RCC 7860 (cell line): ENCODE results near the gene GHRHR.

Experiments
- DNase-seq: peaks from one replicate; pipeline ENCODE4 v3.0.0-alpha.2; 2015; ENCODE audit warnings: low spot score
- FAIRE-seq: peaks from 2 replicates; lab custom pipeline; 2012; peaks lifted over from hg19 to GRCh38; lab: Jason Lieb, UNC

Gene GHRHR

GRCh38 chr7:30963842-30964241 lies at the start of gene GHRHR:
Gene GHRHR, plus strand, starts transcription at chr7:30963953. Its CDS starts 116 bp downstream, at chr7:30964069.
- DNase-seq (no peak), FAIRE-seq (no peak)

GRCh38 chr7:30914596-30914995 lies 49.2 kb upstream of the GHRHR start:
- DNase-seq (peak; percentile 84), FAIRE-seq (peak; percentile 17)

GRCh38 chr7:30915005-30915601 lies 48.6 kb upstream of the GHRHR start:
- no peak for FAIRE-seq
- DNase-seq, result no peak

DNA sequence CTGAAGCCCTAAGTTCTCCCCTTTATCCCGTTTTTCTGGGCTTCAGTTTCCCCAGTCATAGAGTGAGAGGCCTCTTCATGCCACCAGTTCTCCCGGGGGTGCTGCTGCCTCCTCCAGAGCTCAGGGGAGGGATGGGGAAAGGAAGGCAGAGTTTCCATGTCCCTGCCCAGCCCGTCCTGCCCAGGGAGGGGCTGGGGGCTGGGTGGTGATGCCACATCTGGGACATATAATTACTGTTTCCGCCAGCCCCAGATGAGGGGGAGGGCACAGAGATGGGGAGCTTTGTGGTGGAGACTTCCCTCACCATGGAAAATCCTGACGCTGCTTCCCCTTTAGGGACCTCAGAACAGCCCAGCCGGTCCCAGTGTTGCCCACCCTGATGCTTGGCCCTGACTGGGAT lies 48.0 kb upstream of the GHRHR start:
- DNase-seq (no peak), FAIRE-seq (no peak)

GRCh38 chr7:30916255-30916654 lies 47.5 kb upstream of the GHRHR start:
- no peak for DNase-seq
- no peak for FAIRE-seq

GRCh38 chr7:30916767-30917166 lies 47.0 kb upstream of the GHRHR start:
- FAIRE-seq (no peak), DNase-seq (no peak)

DNA sequence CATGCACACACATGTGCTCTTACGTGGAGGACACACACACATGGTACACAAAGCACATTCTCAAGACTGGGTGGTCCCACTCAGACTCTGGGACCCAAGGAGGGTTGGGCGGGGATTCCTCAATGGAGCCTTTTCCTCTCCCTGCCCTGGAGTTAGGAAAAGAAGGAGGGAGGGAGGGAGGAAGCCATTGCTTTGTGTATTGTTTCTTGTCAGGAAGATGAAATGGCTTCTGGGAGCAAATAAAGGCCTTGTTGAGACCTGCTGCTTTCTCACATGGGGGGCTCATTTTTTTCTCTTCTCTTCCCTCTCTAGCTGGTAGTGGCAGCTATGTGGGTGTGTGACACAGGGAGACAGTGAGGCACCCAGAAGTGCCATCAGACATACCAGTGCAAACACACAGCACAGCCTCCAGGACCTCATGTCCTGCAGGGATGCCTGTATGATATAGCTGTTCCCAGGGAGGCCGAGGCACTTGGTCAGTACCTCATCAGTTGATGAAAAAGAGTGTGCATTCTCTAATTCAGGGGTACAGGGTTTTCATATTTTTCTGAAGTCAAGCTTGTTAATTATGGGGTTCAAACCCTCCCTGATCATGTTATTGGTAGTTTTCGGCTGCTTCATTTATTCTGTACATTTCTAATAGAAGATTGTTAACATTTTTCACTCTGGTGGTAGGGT lies 46.4 kb upstream of the GHRHR start:
- no peak for FAIRE-seq

DNA sequence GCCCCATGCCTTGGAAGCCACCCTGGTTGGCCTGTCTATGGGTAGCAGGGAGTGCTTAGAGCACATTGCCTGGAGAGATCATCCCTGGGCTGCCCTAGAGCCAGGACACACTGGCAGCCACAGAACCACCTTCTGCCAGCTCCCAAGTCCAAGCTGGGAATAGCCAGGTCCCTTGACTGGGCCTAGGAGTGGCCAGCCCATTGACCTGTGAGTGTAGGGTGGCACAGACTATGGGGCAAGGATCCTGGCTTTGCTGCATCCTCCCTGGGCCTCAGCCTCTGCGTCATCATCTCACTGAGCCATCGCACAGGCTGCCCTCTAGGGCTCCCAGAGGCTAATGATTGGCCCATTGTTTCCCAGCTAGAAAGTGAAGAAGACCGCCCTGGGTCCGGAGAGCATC lies 45.1 kb upstream of the GHRHR start:
- FAIRE-seq (no peak), DNase-seq (no peak)

More for the DNA sequence above, 46.4 kb upstream of the GHRHR start:
- no peak for DNase-seq

DNA sequence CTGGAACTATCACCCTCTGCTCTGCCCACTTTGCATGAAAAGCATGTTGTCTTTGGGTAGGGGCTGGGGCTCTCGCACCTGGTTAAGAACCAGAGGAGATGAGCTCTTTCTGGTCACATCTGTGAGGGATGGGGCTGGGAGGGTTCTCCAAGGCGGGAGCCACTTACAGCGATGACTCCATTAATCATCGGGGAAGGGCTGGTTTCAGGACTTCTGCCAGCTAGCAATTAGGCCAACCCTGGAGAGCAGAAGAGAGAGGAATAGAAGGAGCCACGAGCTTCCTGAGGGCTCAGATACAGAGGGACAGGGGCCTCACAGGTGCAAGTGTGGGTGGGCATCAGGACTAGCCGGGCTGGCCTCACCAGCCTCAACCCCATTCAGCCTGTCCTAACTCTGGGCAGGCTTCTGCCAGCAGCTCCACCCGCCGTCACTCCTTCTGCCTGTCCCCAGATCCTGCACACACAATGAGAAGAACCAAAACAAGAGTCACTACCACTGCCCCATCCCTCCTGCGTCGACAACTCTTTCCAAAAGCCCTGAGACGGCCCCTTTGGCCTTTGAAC lies 43.7 kb upstream of the GHRHR start:
- no peak for FAIRE-seq

DNA sequence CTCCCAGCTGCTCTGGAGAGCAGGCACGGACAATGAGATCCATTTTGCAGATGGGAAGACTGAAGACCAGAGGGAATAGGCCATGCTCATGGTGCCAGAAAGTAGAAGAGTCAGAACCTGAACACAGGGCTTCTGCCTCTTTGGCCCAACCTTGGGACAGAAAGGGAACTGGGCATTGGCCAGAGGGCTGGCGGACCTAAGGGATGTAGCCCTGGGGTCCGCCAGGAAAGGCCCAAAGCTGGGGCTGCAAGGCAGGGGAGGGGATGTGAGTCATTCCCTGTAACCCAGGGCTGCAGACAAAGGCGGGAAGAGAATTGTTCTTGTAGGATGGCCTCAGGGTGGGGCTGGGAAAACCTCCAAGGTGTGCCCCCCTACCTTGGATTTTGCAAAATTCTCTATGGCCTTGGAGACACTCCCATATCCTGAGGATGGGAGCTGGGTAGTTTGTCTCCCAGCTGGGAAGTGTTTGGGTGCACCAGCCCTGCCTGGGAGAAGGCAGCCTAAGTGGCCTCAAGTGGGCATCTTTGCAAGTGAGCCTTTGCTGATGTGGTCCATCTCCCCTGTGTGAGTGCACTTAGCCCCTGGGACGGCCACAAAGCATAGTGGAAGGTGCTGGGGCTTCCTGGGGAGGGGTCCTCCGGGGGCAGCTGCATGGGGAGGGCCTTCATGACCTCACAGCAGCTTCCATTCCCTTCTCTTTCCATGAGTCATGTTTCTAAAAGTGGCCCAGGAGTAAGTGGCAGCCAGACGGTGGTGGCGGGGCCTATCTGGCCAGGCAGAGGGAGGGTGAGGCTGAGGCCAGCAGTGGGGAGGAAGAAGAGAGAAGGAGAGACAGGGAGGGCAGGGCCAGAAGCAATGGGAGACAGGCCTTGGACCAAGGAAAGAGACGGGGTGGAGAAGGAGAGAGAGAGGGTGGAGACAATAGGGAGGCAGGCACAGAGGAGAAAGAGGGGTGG lies 42.9 kb upstream of the GHRHR start:
- DNase-seq (no peak), FAIRE-seq (no peak)

More for the DNA sequence above, 43.7 kb upstream of the GHRHR start:
- DNase-seq, result no peak

GRCh38 chr7:30921540-30922401 lies 42.0 kb upstream of the GHRHR start:
- no peak for DNase-seq
- FAIRE-seq, result no peak

DNA sequence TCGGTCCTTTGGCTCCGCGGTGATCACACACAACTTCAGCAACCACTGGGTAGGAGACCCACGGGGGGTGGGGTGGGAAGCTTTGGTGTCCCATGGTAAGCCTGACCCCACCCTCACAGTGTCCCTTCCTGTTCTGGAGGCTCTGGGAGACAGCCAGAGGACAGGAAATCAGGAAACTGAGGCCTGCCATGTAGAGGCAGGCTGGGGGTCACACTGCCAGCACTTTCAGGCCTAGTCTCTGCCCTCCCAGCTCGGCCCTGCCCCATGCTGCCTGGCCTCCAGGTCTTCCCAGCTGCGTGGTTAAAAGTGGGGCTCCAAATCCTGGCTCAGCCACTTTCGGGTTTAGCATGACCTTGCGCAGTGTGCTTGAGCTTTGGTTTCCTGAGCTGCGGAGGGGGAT lies 41.2 kb upstream of the GHRHR start:
- DNase-seq, result no peak
- no peak for FAIRE-seq

GRCh38 chr7:30923009-30923773 lies 40.6 kb upstream of the GHRHR start:
- FAIRE-seq, result no peak
- no peak for DNase-seq

DNA sequence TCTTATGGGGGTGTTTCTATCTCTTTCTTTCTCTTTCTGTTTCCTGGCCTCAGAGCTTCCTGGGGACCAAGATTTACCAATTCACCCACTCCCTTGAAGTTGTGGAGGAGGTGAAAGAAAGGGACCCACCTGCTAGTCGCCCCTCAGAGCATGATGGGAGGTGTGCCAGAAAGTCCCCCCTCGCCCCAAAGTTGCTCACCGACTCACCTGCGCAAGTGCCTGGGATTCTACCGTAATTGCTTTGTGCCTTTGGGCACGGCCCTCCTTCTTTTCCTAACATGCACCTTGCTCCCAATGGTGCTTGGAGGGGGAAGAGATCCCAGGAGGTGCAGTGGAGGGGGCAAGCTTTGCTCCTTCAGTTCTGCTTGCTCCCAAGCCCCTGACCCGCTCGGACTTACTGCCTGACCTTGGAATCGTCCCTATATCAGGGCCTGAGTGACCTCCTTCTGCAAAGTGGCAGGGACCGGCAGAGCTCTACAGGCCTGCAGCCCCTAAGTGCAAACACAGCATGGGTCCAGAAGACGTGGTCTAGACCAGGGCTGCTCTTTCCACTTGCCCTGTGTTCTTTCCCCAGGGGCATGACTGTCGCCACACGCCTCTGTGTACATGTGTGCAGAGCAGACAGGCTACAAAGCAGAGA lies 39.9 kb upstream of the GHRHR start:
- FAIRE-seq (no peak), DNase-seq (no peak)

GRCh38 chr7:30924624-30925023 lies 39.1 kb upstream of the GHRHR start:
- no peak for FAIRE-seq
- DNase-seq, result no peak

GRCh38 chr7:30925117-30925516 lies 38.6 kb upstream of the GHRHR start:
- DNase-seq (no peak), FAIRE-seq (no peak)

GRCh38 chr7:30925913-30926312 lies 37.8 kb upstream of the GHRHR start:
- FAIRE-seq, result no peak
- no peak for DNase-seq

- no peak for FAIRE-seq
- no peak for DNase-seq
Observed at GRCh38 chr7:30926313-30926712, 37.4 kb upstream of the GHRHR start.

GRCh38 chr7:30927040-30927439 lies 36.7 kb upstream of the GHRHR start:
- FAIRE-seq (no peak), DNase-seq (no peak)
